PC-3 (cell line): ENCODE data around the gene LRRFIP2. TPM values are rescaled to one million over a fixed set of nuclear protein-coding genes. Genes with fewer than 3 reads are reported as not detected.

Experiments used
- ATAC-seq: fragments of 200-7000 bp; cut with Tn5 transposase; 2 replicates; pipeline ENCODE4 v1.9.1; 2020; ENCODE audit warnings: mild to moderate bottlenecking, moderate library complexity
- BruUV-seq: library from RNA; stranded (reverse); fragments of 400-500 nt; replicated peaks from 2 replicates; lab custom pipeline; 2021; lab: Mats Ljungman, UMichigan
- CTCF ChIA-PET: fragments of 300-600 bp; sonication (Branson Sonifier 250); formaldehyde crosslinking; loops from one replicate; lab custom pipeline; 2022; ENCODE audit warnings: antibody characterized with exemption; lab: Charles Lee
- POLR2A ChIA-PET: fragments of 300-600 bp; sonication (Branson Sonifier 250); formaldehyde crosslinking; loops from one replicate; lab custom pipeline; 2022; ENCODE audit warnings: antibody characterized with exemption; ENCODE audit not compliant: unreplicated experiment; lab: Charles Lee
- DNase-seq: peaks from one replicate; pipeline ENCODE4 v3.0.0-alpha.2; 2015
- H2AFZ ChIP-seq: fragments of 300-600 bp; sonication (generic); 2 replicates; pipeline ENCODE4 v1.6.0; 2016; ENCODE audit warnings: antibody characterized with exemption, low read length
- H3F3A ChIP-seq: fragments of 300-600 bp; sonication (generic); one replicate; pipeline ENCODE4 v1.6.0; 2017; ENCODE audit warnings: antibody characterized with exemption, low read length, control low read depth, mild to moderate bottlenecking; ENCODE audit not compliant: unreplicated experiment
- H3K27ac ChIP-seq: fragments of 300-600 bp; sonication (generic); 2 replicates; pipeline ENCODE4 v1.5.1; 2016; ENCODE audit warnings: mild to moderate bottlenecking, low read length
- H3K27me3 ChIP-seq: fragments of 300-600 bp; sonication (generic); 2 replicates; pipeline ENCODE4 v1.6.1; 2016; ENCODE audit warnings: low read length, mixed read lengths
- H3K36me3 ChIP-seq: fragments of 300-600 bp; sonication (generic); 2 replicates; pipeline ENCODE4 v1.6.1; 2016; ENCODE audit warnings: low read depth, mixed run types, low read length, mixed read lengths
- H3K4me1 ChIP-seq: fragments of 300-600 bp; sonication (generic); 2 replicates; pipeline ENCODE4 v1.5.1; 2016; ENCODE audit warnings: low read length; ENCODE audit not compliant: insufficient read depth
- H3K4me2 ChIP-seq: fragments of 300-600 bp; sonication (generic); 2 replicates; pipeline ENCODE4 v1.6.0; 2016; ENCODE audit warnings: low read length
- H3K4me3 ChIP-seq: fragments of 300-600 bp; sonication (generic); 2 replicates; pipeline ENCODE4 v1.5.1; 2016; ENCODE audit warnings: mild to moderate bottlenecking, low read length, mixed read lengths
- H3K79me2 ChIP-seq: fragments of 300-600 bp; sonication (generic); 2 replicates; pipeline ENCODE4 v1.6.1; 2017; ENCODE audit warnings: low read length, mixed read lengths
- H3K9ac ChIP-seq: fragments of 300-600 bp; sonication (generic); 2 replicates; pipeline ENCODE4 v1.6.0; 2016; ENCODE audit warnings: mild to moderate bottlenecking, low read length
- H3K9me2 ChIP-seq: fragments of 300-600 bp; sonication (generic); replicated peaks from 2 replicates; pipeline ENCODE4 v1.6.1; 2016; ENCODE audit warnings: mixed run types, low read length, mixed read lengths
- H3K9me3 ChIP-seq: fragments of 300-600 bp; sonication (generic); 2 replicates; pipeline ENCODE4 v1.6.1; 2016; ENCODE audit warnings: low read length, mixed read lengths
- H4K20me1 ChIP-seq: fragments of 300-600 bp; sonication (generic); 2 replicates; pipeline ENCODE4 v1.6.1; 2016; ENCODE audit warnings: low read length, mixed read lengths
- CTCF ChIP-seq: fragments of 300-600 bp; sonication (generic); conservative IDR thresholded peaks from 2 replicates; pipeline ENCODE4 v1.5.1; 2017; ENCODE audit warnings: antibody characterized with exemption, low read depth, mild to moderate bottlenecking, low read length
- EZH2 ChIP-seq: fragments of 300-600 bp; sonication (generic); IDR thresholded peaks from one replicate; pipeline ENCODE4 v1.6.1; 2017; ENCODE audit warnings: antibody characterized with exemption, mild to moderate bottlenecking, low read length; ENCODE audit not compliant: unreplicated experiment
- EZH2phosphoT487 ChIP-seq: fragments of 300-600 bp; sonication (generic); IDR thresholded peaks from 2 replicates; pipeline ENCODE4 v1.6.1; 2018; ENCODE audit warnings: mild to moderate bottlenecking, antibody characterized with exemption, low read length, borderline replicate concordance
- intact Hi-C: fragments of 100-400 bp; cut with micrococcal nuclease; formaldehyde crosslinking; loops from 2 replicates; pipeline ENCODE4 v1.9.0; 2023
- total RNA-seq: library from RNA; depleted of rRNA; stranded (reverse); fragments of >200 nt; gene quantifications from 2 replicates; pipeline ENCODE4 v1.2.3, GENCODE V29; 2014

The LRRFIP2 gene
- total RNA-seq, 1 experiment from 2014 or later, result 54.7 TPM

GRCh38 chr3:37179144-37179967 lies 5.0 kb upstream of the LRRFIP2 start:
- peaks cover 57% of the 10 kb centered on the region for H3K4me1 ChIP-seq
- intact Hi-C loops, result no loop called here
- ATAC-seq, result no peak
- H3K27ac ChIP-seq, result no peak overlapping the region
- H3K36me3 ChIP-seq, result no peaks in the 10 kb centered on the region; the same call in 1 of the 2 replicates
- no peak for DNase-seq
- peaks cover 56% of the 10 kb centered on the region for H3K79me2 ChIP-seq
- ChIA-PET POLR2A (no interaction called here), CTCF (no interaction called here)
- peaks cover 23% of the 10 kb centered on the region for H3F3A ChIP-seq
- H4K20me1 ChIP-seq, result peaks cover 2% of the 10 kb centered on the region
- H3K9ac ChIP-seq, result no peak overlapping the region
- no peak overlapping the region for H3K4me2 ChIP-seq
- no peaks in the 10 kb centered on the region for H3K9me3 ChIP-seq
- TF ChIP-seq EZH2 (no peak), CTCF (no peak), EZH2phosphoT487 (no peak)
- H3K9me2 ChIP-seq, result no peaks in the 10 kb centered on the region
- no peak overlapping the region for H3K4me3 ChIP-seq
- BruUV-seq, result no TSS peak
- no peaks in the 10 kb centered on the region for H3K27me3 ChIP-seq
- no peak overlapping the region for H2AFZ ChIP-seq

GRCh38 chr3:37173806-37174205 lies 576 bp downstream of the LRRFIP2 start:
- no peak for TF ChIP-seq CTCF
- TF ChIP-seq EZH2phosphoT487, result no peak
- no peak for TF ChIP-seq EZH2
- peak overlapping the region; percentile 94 for H3K9ac ChIP-seq
- CTCF ChIA-PET, result no interaction called here

GRCh38 chr3:37171144-37171543 lies 3.2 kb downstream of the LRRFIP2 start:
- H2AFZ ChIP-seq, result no peak overlapping the region
- peaks cover 86% of the 10 kb centered on the region for H3K79me2 ChIP-seq
- no peaks in the 10 kb centered on the region for H3K9me3 ChIP-seq
- H3K9me2 ChIP-seq, result no peaks in the 10 kb centered on the region
- POLR2A ChIA-PET, result no interaction called here
- H3K36me3 ChIP-seq, result peaks cover 28% of the 10 kb centered on the region
- no peak overlapping the region for H3K4me2 ChIP-seq
- H3K4me1 ChIP-seq, result peaks cover 14% of the 10 kb centered on the region
- no peak overlapping the region for H3K9ac ChIP-seq
- H3K27ac ChIP-seq, result no peak overlapping the region
- no peak for ATAC-seq
- no TSS peak for BruUV-seq
- intact Hi-C loops, result no loop called here
- H3K27me3 ChIP-seq, result no peaks in the 10 kb centered on the region
- no peaks in the 10 kb centered on the region for H3F3A ChIP-seq
- no peak for TF ChIP-seq EZH2phosphoT487
- no peak for TF ChIP-seq EZH2
- TF ChIP-seq CTCF, result no peak
- H3K4me3 ChIP-seq, result no peak overlapping the region
- peaks cover 22% of the 10 kb centered on the region for H4K20me1 ChIP-seq
- CTCF ChIA-PET, result no interaction called here
- no peak for DNase-seq

More at GRCh38 chr3:37173806-37174205, 576 bp downstream of the LRRFIP2 start:
- Histone ChIP-seq H3K27ac (peak overlapping the region; percentile 92), H4K20me1 (peaks cover 22% of the 10 kb centered on the region), H3F3A (no peaks in the 10 kb centered on the region), H3K79me2 (peaks cover 94% of the 10 kb centered on the region), H3K4me3 (peak overlapping the region; percentile 90), H3K36me3 (peaks cover 23% of the 10 kb centered on the region), H3K4me2 (peak overlapping the region; percentile 88), H3K9me3 (no peaks in the 10 kb centered on the region), H3K9me2 (no peaks in the 10 kb centered on the region), H2AFZ (no peak overlapping the region), H3K27me3 (no peaks in the 10 kb centered on the region), H3K4me1 (peaks cover 30% of the 10 kb centered on the region)
- ATAC-seq, result no peak
- BruUV-seq, result no TSS peak
- DNase-seq, result no peak
- intact Hi-C loops, result no loop called here
- POLR2A ChIA-PET, result interaction anchor here (0.5 to 0.7 kb wide), 4 partner anchors 10 to 67 kb away, joined by 3 to 4 read pairs (median 4); no protein-coding TSS in a partner anchor
